Bronchial epithelial cell (primary cell): ENCODE measurements around the gene MPPED1. TPM values are rescaled to one million over a fixed set of nuclear protein-coding genes. Genes with fewer than 3 reads are reported as not detected.

Experiments used
- DNase-seq: peaks from one replicate; pipeline ENCODE4 v3.0.0-alpha.2; 2010; ENCODE audit warnings: low read depth
- FAIRE-seq: peaks from 2 replicates; lab custom pipeline; 2011; peaks lifted over from hg19 to GRCh38; lab: Jason Lieb, UNC
- H3K27me3 ChIP-seq: 2 replicates; pipeline ENCODE4 v1.5.1; 2011; ENCODE audit warnings: low read length; ENCODE audit not compliant: control insufficient read depth, insufficient read depth
- H3K36me3 ChIP-seq: 2 replicates; pipeline ENCODE4 v1.5.1; 2011; ENCODE audit warnings: low read length; ENCODE audit not compliant: control insufficient read depth, insufficient read depth
- H3K4me3 ChIP-seq: 2 replicates; pipeline ENCODE4 v1.5.1; 2011; ENCODE audit warnings: mild to moderate bottlenecking, low read depth, low read length, control low read depth
- total RNA-seq: library from RNA; depleted of rRNA; stranded (reverse); fragments of >200 nt; gene quantifications from 2 replicates; pipeline ENCODE4 v1.2.1, GENCODE V29; 2014
- TF ChIP-seq, protein P1 (sequence below): IDR thresholded peaks from 2 replicates; pipeline ENCODE4 v1.5.1; 2011; ENCODE audit warnings: mild to moderate bottlenecking, moderate library complexity, low read length, control low read depth, inconsistent platforms; ENCODE audit not compliant: insufficient read depth, severe bottlenecking

MPPED1 gene
- total RNA-seq, 1 donor from 2014 or later: not detected

DNA sequence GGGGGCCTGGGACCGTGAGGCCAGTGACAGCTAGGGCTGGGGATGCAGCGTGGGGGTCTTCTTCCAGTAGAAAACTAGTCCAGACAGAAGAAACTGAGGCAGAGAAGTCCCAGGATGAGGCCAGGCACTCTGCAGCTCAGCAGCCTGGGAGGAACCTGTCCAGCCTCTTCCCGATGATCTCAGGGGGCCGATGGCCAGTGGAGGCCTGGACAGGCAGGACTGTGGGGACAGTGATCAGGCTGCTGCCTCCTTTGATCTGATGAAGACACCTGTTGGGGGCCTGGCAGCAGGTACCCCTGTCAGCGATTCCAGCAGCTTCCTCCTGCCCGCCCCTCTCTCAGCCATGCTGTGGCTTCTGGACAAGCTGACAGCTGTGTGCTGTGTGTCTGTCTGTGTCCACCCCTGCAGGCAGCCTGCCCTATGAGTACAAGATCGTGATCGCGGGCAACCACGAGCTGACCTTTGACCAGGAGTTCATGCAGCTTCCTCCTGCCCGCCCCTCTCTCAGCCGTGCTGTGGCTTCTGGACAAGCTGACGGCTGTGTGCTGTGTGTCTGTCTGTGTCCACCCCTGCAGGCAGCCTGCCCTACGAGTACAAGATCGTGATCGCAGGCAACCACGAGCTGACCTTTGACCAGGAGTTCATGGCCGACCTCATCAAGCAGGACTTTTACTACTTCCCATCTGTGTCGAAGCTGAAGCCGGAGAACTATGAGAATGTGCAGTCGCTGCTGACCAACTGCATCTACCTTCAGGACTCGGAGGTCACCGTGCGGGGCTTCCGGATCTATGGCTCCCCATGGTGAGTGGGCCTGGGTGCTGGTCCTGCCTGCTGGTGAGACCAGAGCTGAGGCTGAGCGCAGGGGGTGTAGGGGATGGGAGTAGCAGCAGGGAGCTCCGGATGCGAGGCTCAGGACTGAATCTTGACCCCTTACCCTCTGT lies 62.6 kb downstream of the MPPED1 start:
- DNase-seq (no peak), FAIRE-seq (no peak)
- H3K36me3 ChIP-seq: no peaks in the 10 kb centered on the region
- no peaks in the 10 kb centered on the region for H3K27me3 ChIP-seq
- TF ChIP-seq, protein P1, sequence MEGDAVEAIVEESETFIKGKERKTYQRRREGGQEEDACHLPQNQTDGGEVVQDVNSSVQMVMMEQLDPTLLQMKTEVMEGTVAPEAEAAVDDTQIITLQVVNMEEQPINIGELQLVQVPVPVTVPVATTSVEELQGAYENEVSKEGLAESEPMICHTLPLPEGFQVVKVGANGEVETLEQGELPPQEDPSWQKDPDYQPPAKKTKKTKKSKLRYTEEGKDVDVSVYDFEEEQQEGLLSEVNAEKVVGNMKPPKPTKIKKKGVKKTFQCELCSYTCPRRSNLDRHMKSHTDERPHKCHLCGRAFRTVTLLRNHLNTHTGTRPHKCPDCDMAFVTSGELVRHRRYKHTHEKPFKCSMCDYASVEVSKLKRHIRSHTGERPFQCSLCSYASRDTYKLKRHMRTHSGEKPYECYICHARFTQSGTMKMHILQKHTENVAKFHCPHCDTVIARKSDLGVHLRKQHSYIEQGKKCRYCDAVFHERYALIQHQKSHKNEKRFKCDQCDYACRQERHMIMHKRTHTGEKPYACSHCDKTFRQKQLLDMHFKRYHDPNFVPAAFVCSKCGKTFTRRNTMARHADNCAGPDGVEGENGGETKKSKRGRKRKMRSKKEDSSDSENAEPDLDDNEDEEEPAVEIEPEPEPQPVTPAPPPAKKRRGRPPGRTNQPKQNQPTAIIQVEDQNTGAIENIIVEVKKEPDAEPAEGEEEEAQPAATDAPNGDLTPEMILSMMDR: no peak
- H3K4me3 ChIP-seq: no peak overlapping the region

DNA sequence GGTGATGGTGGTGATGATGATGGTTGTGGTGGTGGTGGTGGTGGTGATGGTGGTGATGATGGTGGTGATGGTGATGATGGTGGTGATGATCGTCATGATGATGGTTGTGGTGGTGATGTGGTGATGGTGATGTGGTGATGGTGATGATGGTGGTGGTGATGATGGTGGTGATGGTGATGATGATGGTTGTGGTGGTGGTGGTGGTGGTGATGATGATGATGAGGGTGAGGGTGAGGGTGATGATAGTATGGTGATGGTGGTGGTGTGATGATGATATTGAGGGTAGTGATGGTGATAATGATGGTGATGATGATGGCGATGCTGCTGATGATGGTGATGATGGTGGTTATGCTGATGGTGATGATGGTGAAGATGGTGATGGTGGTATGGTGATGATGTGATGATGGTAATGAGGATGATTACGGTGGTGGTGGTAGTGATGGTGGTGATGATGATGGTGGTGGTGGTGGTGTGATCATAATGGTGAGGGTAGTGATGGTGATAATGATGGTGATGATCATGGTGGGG lies 63.8 kb downstream of the MPPED1 start:
- H3K36me3 ChIP-seq: no peaks in the 10 kb centered on the region
- FAIRE-seq: peak; percentile 90
- no peak overlapping the region for H3K4me3 ChIP-seq
- TF ChIP-seq, protein P1: no peak
- H3K27me3 ChIP-seq: no peaks in the 10 kb centered on the region
- DNase-seq: no peak

DNA sequence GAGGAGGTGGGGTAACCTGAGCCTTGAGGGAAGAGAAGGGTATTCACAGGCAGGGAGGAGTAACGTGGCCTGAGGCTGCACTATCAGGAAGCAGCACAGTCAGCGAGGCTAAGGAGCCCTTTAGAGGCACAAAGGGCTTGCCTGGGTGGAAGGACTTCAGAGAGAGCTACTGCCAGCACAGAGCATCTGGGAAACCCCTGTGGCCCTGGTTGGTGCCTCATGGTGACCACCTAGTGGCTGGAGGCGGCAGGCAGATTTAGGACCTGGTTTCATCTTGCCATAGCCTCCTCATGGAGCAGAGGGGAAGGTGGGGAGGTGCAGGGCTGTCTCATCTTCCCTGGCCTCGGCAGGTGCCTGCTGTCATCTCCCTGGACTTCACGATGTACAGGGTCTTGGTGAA lies 64.5 kb downstream of the MPPED1 start:
- no peaks in the 10 kb centered on the region for H3K27me3 ChIP-seq
- FAIRE-seq (no peak), DNase-seq (no peak)
- H3K36me3 ChIP-seq: no peaks in the 10 kb centered on the region
- TF ChIP-seq, protein P1: no peak
- no peak overlapping the region for H3K4me3 ChIP-seq

GRCh38 chr22:43476751-43477725 lies 65.2 kb downstream of the MPPED1 start:
- no peak overlapping the region for H3K4me3 ChIP-seq
- FAIRE-seq (no peak), DNase-seq (no peak)
- H3K27me3 ChIP-seq: no peaks in the 10 kb centered on the region
- TF ChIP-seq, protein P1: no peak
- no peaks in the 10 kb centered on the region for H3K36me3 ChIP-seq

- DNase-seq: no peak
- no peak overlapping the region for H3K4me3 ChIP-seq
- TF ChIP-seq, protein P1: no peak
- H3K27me3 ChIP-seq: no peaks in the 10 kb centered on the region
- no peaks in the 10 kb centered on the region for H3K36me3 ChIP-seq
- no peak for FAIRE-seq
Observed at GRCh38 chr22:43477966-43478365, 66.2 kb downstream of the MPPED1 start.
